ENCODE results near the gene MICAL2.

The MICAL2 gene

GRCh38 chr11:12101318-12101717 lies 9.1 kb upstream of the MICAL2 start:
- TF ChIP-seq CTCF (conservative IDR thresholded peaks at IDR 0.05; ENCODE audit: low read depth), result no peak
- ChIA-PET CTCF (interaction anchor here (1.1 kb wide), 1 partner anchor 9 kb away, joined by 4 read pairs; the partner anchor contains the start of gene MICAL2), POLR2A (ENCODE audit: low non-redundant PET) (no interaction called here)

GRCh38 chr11:12102588-12103410 lies 7.6 kb upstream of the MICAL2 start:
- CTCF ChIA-PET, result interaction anchor here (0.6 to 0.7 kb wide), 3 partner anchors 58 to 1204 kb away, joined by 3 to 4 read pairs (median 3); no protein-coding TSS in a partner anchor
- DNase-seq (ENCODE audit: low spot score), result no peak
- no peak for TF ChIP-seq CTCF (conservative IDR thresholded peaks at IDR 0.05; ENCODE audit: low read depth)
- H3K27ac ChIP-seq, result no peak overlapping the region
- POLR2A ChIA-PET (ENCODE audit: low non-redundant PET), result no interaction called here

More at GRCh38 chr11:12101318-12101717, 9.1 kb upstream of the MICAL2 start:
- DNase-seq (ENCODE audit: low spot score), result no peak
- H3K27ac ChIP-seq, result no peak overlapping the region

- no peak overlapping the region for H3K27ac ChIP-seq
- CTCF ChIA-PET, result interaction anchor here (0.7 to 0.8 kb wide), 2 partner anchors 36 to 137 kb away, joined by 3 to 4 read pairs; no protein-coding TSS in a partner anchor
- no peak for TF ChIP-seq CTCF (conservative IDR thresholded peaks at IDR 0.05; ENCODE audit: low read depth)
- DNase-seq (ENCODE audit: low spot score), result no peak
- POLR2A ChIA-PET (ENCODE audit: low non-redundant PET), result no interaction called here
These were observed 6.8 kb upstream of the MICAL2 start for GRCh38 chr11:12103411-12104225.

- no peak overlapping the region for H3K27ac ChIP-seq
- no peak for TF ChIP-seq CTCF (conservative IDR thresholded peaks at IDR 0.05; ENCODE audit: low read depth)
- ChIA-PET POLR2A (ENCODE audit: low non-redundant PET) (no interaction called here), CTCF (interaction anchor here (0.6 kb wide), 1 partner anchor 103 kb away, joined by 3 read pairs; no protein-coding TSS in a partner anchor)
- no peak for DNase-seq (ENCODE audit: low spot score)
These were observed 4.9 kb upstream of the MICAL2 start for GRCh38 chr11:12105471-12105870.

- no peak for TF ChIP-seq CTCF (conservative IDR thresholded peaks at IDR 0.05; ENCODE audit: low read depth)
- no peak overlapping the region for H3K27ac ChIP-seq
- no peak for DNase-seq (ENCODE audit: low spot score)
- POLR2A ChIA-PET (ENCODE audit: low non-redundant PET), result no interaction called here
- CTCF ChIA-PET, result interaction anchor here (0.6 kb wide), 1 partner anchor 102 kb away, joined by 3 read pairs; no protein-coding TSS in a partner anchor
These were observed 4.3 kb upstream of the MICAL2 start for GRCh38 chr11:12106101-12106500.

- no peak for TF ChIP-seq CTCF (conservative IDR thresholded peaks at IDR 0.05; ENCODE audit: low read depth)
- no peak overlapping the region for H3K27ac ChIP-seq
- CTCF ChIA-PET, result no interaction called here
- DNase-seq (ENCODE audit: low spot score), result no peak
- POLR2A ChIA-PET (ENCODE audit: low non-redundant PET), result no interaction called here
These were observed 3.9 kb upstream of the MICAL2 start for GRCh38 chr11:12106501-12106900.
